HepG2 (cell line): ENCODE data around the gene RTN4RL2. TPM values are rescaled to one million over a fixed set of nuclear protein-coding genes. Genes with fewer than 3 reads are reported as not detected.

Experiments used
- CCAR2 ChIP-seq: fragments of 200-400 bp; formaldehyde crosslinking; optimal IDR thresholded peaks from 2 replicates; pipeline ENCODE3; 2018; ENCODE audit warnings: low read depth, mild to moderate bottlenecking, low read length, moderate library complexity
- CHD4 ChIP-seq: fragments of 200-600 bp; sonication (generic); IDR thresholded peaks from 2 replicates; pipeline ENCODE4 v1.7.0; 2017; ENCODE audit warnings: mild to moderate bottlenecking, low read length, borderline replicate concordance
- GATAD2A ChIP-seq: IDR thresholded peaks from 2 replicates; pipeline ENCODE4 v1.6.1; 2016
- KDM4B ChIP-seq: sonication (generic); formaldehyde crosslinking; IDR thresholded peaks from 2 replicates; pipeline ENCODE4 v1.4.0; 2020; ENCODE audit warnings: missing genetic modification reagents
- SPEN ChIP-seq: sonication (generic); formaldehyde crosslinking; IDR thresholded peaks from 2 replicates; pipeline ENCODE4 v1.5.1; 2020; ENCODE audit warnings: low read depth, mild to moderate bottlenecking, missing genetic modification reagents
- polyA plus RNA-seq, 8 experiments: library from polyadenylated mRNA; depleted of rRNA in 3 of 8; stranded (reverse) in 7 of 8; unstranded in 1 of 8; fragments of >200 nt; fragmentation: Illumina TruSeq in 4 of 8; extraction: Trizol in 4 of 8; gene quantifications; 2 replicates each; pipeline versions ENCODE4 v1.2.1 to v1.2.3, GENCODE V29; 2011 to 2016; ENCODE audit warnings: low read depth in 4 of 8, missing spikeins in 1 of 8, mixed read lengths in 1 of 8; ENCODE audit not compliant: insufficient read depth in 1 of 8
- total RNA-seq, 5 experiments: library from RNA; depleted of rRNA; stranded (reverse); fragments of >200 nt; fragmentation: Illumina TruSeq; extraction: Trizol; gene quantifications; 2 replicates each; pipeline ENCODE4 v1.2.3, GENCODE V29; 2016; ENCODE audit warnings: low read depth in 1 of 5
- TF ChIP-seq, protein P1 (sequence below): sonication (generic); formaldehyde crosslinking; IDR thresholded peaks from 2 replicates; pipeline ENCODE4 v1.4.0; 2020; ENCODE audit warnings: mild to moderate bottlenecking, missing genetic modification reagents
- TF ChIP-seq, protein P2 (sequence below): sonication (generic); formaldehyde crosslinking; IDR thresholded peaks from 2 replicates; pipeline ENCODE4 v1.4.0; 2020; ENCODE audit warnings: mild to moderate bottlenecking, missing genetic modification reagents, borderline replicate concordance
- TF ChIP-seq, protein P3 (sequence below): sonication (generic); formaldehyde crosslinking; IDR thresholded peaks from 2 replicates; pipeline ENCODE4 v1.4.0; 2020; ENCODE audit warnings: mild to moderate bottlenecking, low read depth, missing genetic modification reagents
- TF ChIP-seq, protein P4 (sequence below): sonication (generic); formaldehyde crosslinking; IDR thresholded peaks from 2 replicates; pipeline ENCODE4 v1.4.0; 2020; ENCODE audit warnings: mild to moderate bottlenecking, low read depth, missing genetic modification reagents
- TF ChIP-seq, protein P5 (sequence below): sonication (generic); formaldehyde crosslinking; conservative IDR thresholded peaks from 2 replicates; pipeline ENCODE4 v1.8.0; 2022; ENCODE audit warnings: missing genetic modification reagents

The RTN4RL2 gene
- total and polyA plus RNA-seq, 2 of the 13 experiments (the other 11 are each of a cell fraction or from before 2014, with no cell fraction given), result 1.3 to 4.3 TPM

DNA sequence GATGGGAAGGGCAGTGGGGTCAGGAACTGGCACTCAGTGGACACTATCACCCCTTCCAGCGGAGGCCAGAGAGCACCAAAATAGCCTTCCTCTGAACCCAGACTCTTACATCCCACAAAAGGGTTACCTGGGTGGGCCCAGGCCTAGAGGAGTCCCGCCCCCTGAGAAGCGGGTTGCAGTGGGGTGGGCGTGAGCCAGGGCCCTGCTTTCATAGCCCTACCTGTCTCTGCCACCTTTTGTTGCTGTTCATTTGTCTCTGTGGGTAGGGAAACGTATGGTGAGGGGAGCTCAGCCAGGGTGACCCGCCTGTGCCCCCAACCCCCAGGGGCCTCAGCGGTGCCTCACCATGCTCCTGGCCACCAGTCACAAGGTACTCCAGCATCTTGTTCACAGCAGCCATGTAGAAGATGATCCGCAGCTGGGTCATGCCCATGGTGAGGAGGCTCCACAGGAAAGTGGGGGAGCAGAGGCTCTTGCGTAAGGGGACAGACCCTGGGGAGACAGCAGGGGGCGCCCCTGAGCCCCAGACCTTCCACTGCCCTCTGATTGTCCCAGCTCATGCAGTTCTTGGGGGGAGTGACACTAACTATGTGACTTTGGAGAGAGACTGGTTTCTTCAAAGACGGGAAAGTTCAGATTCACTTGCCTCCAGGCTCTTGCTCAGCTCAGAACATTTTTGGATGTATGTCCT lies 31.2 kb downstream of the RTN4RL2 start (continued):
- TF ChIP-seq GATAD2A (0 out of 2 replicates have a peak, but pooled peaks have one; percentile 18), KDM4B (CRISPR knock-in tag) (no peak), SPEN (no peak), CCAR2 (peak; percentile 38), CHD4 (no peak)
- TF ChIP-seq, protein P1, sequence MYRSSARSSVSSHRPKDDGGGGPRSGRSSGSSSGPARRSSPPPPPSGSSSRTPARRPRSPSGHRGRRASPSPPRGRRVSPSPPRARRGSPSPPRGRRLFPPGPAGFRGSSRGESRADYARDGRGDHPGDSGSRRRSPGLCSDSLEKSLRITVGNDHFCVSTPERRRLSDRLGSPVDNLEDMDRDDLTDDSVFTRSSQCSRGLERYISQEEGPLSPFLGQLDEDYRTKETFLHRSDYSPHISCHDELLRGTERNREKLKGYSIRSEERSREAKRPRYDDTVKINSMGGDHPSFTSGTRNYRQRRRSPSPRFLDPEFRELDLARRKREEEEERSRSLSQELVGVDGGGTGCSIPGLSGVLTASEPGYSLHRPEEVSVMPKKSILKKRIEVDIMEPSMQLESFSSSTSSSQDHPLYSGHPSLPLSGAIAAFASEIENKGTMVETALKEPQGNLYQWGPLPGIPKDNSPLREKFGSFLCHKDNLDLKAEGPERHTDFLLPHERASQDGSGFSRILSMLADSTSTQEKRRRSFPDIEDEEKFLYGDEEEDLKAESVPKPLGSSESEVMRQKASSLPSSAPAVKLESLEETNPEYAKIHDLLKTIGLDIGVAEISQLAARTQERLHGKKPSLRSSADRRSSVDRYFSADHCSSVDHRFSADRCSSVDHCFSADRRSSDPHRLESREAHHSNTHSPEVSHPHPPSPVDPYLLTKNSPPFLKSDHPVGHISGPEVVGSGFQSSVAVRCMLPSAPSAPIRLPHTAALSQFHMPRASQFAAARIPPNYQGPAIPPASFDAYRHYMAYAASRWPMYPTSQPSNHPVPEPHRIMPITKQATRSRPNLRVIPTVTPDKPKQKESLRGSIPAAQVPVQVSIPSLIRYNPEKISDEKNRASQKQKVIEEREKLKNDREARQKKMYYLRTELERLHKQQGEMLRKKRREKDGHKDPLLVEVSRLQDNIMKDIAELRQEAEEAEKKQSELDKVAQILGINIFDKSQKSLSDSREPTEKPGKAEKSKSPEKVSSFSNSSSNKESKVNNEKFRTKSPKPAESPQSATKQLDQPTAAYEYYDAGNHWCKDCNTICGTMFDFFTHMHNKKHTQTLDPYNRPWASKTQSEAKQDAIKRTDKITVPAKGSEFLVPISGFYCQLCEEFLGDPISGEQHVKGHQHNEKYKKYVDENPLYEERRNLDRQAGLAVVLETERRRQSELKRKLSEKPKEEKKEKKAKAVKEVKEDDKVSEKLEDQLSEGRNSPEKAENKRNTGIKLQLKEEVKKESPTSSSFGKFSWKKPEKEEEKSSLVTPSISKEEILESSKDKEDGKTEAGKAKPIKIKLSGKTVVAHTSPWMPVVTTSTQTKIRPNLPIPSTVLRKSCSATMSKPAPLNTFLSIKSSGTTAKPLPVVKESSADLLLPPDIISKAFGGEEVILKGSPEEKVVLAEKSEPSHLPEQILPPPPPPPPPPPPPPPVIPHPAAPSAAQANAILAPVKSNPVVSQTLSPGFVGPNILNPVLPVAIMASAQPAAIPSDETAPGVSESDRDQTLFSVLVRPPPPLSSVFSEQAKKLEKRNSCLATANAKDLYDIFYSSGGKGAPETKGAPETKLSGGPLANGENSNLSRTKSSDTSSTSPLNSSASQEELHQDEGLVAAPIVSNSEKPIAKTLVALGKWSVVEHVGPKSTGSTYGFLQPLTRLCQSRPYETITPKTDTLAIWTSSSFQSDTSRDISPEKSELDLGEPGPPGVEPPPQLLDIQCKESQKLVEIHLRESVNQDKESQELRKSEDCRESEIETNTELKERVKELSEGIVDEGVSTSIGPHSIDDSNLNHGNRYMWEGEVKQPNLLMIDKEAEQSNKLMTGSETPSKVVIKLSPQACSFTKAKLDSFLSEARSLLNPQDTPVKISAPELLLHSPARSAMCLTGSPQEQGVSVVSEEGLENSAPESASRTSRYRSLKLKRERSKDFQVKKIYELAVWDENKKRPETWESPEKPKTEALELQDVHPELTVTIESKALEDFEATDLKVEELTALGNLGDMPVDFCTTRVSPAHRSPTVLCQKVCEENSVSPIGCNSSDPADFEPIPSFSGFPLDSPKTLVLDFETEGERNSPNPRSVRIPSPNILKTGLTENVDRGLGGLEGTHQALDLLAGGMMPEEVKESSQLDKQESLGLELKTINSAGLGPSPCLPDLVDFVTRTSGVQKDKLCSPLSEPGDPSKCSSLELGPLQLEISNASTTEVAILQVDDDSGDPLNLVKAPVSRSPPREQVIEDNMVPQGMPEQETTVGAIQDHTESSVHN (CRISPR knock-in tag), result no peak
- TF ChIP-seq, protein P2, sequence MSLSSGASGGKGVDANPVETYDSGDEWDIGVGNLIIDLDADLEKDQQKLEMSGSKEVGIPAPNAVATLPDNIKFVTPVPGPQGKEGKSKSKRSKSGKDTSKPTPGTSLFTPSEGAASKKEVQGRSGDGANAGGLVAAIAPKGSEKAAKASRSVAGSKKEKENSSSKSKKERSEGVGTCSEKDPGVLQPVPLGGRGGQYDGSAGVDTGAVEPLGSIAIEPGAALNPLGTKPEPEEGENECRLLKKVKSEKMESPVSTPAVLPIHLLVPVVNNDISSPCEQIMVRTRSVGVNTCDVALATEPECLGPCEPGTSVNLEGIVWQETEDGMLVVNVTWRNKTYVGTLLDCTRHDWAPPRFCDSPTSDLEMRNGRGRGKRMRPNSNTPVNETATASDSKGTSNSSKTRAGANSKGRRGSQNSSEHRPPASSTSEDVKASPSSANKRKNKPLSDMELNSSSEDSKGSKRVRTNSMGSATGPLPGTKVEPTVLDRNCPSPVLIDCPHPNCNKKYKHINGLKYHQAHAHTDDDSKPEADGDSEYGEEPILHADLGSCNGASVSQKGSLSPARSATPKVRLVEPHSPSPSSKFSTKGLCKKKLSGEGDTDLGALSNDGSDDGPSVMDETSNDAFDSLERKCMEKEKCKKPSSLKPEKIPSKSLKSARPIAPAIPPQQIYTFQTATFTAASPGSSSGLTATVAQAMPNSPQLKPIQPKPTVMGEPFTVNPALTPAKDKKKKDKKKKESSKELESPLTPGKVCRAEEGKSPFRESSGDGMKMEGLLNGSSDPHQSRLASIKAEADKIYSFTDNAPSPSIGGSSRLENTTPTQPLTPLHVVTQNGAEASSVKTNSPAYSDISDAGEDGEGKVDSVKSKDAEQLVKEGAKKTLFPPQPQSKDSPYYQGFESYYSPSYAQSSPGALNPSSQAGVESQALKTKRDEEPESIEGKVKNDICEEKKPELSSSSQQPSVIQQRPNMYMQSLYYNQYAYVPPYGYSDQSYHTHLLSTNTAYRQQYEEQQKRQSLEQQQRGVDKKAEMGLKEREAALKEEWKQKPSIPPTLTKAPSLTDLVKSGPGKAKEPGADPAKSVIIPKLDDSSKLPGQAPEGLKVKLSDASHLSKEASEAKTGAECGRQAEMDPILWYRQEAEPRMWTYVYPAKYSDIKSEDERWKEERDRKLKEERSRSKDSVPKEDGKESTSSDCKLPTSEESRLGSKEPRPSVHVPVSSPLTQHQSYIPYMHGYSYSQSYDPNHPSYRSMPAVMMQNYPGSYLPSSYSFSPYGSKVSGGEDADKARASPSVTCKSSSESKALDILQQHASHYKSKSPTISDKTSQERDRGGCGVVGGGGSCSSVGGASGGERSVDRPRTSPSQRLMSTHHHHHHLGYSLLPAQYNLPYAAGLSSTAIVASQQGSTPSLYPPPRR, result no peak
- TF ChIP-seq, protein P3, sequence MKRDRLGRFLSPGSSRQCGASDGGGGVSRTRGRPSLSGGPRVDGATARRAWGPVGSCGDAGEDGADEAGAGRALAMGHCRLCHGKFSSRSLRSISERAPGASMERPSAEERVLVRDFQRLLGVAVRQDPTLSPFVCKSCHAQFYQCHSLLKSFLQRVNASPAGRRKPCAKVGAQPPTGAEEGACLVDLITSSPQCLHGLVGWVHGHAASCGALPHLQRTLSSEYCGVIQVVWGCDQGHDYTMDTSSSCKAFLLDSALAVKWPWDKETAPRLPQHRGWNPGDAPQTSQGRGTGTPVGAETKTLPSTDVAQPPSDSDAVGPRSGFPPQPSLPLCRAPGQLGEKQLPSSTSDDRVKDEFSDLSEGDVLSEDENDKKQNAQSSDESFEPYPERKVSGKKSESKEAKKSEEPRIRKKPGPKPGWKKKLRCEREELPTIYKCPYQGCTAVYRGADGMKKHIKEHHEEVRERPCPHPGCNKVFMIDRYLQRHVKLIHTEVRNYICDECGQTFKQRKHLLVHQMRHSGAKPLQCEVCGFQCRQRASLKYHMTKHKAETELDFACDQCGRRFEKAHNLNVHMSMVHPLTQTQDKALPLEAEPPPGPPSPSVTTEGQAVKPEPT (CRISPR knock-in tag), result no peak
- TF ChIP-seq, protein P4, sequence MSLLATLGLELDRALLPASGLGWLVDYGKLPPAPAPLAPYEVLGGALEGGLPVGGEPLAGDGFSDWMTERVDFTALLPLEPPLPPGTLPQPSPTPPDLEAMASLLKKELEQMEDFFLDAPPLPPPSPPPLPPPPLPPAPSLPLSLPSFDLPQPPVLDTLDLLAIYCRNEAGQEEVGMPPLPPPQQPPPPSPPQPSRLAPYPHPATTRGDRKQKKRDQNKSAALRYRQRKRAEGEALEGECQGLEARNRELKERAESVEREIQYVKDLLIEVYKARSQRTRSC (CRISPR knock-in tag), result no peak
- TF ChIP-seq, protein P5, sequence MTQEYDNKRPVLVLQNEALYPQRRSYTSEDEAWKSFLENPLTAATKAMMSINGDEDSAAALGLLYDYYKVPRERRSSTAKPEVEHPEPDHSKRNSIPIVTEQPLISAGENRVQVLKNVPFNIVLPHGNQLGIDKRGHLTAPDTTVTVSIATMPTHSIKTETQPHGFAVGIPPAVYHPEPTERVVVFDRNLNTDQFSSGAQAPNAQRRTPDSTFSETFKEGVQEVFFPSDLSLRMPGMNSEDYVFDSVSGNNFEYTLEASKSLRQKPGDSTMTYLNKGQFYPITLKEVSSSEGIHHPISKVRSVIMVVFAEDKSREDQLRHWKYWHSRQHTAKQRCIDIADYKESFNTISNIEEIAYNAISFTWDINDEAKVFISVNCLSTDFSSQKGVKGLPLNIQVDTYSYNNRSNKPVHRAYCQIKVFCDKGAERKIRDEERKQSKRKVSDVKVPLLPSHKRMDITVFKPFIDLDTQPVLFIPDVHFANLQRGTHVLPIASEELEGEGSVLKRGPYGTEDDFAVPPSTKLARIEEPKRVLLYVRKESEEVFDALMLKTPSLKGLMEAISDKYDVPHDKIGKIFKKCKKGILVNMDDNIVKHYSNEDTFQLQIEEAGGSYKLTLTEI (CRISPR knock-in tag), result no peak
